HepG2 (cell line): Measurements from ENCODE around the gene RASSF4. TPM values are rescaled to one million over a fixed set of nuclear protein-coding genes. Genes with fewer than 3 reads are reported as not detected.

ENCODE experiments used
- ATM ChIP-seq: fragments of 450-650 bp; IDR thresholded peaks from 2 replicates; pipeline ENCODE4 v1.7.1; 2017; ENCODE audit warnings: mild to moderate bottlenecking, borderline replicate concordance
- CHD2 ChIP-seq: IDR thresholded peaks from 2 replicates; pipeline ENCODE4 v1.6.1; 2011; ENCODE audit warnings: low read depth, low read length, improper control_type of control experiment
- HDAC1 ChIP-seq: sonication (generic); formaldehyde crosslinking; IDR thresholded peaks from 2 replicates; pipeline ENCODE4 v1.5.1; 2020; ENCODE audit warnings: mild to moderate bottlenecking, missing genetic modification reagents
- HMG20B ChIP-seq: conservative IDR thresholded peaks from 2 replicates; pipeline ENCODE4 v1.6.1; 2016; ENCODE audit warnings: missing genetic modification reagents, missing compliant biosample characterization
- KAT7 ChIP-seq: IDR thresholded peaks from 2 replicates; pipeline ENCODE4 v1.6.1; 2018; ENCODE audit warnings: borderline replicate concordance, missing compliant biosample characterization
- KDM6A ChIP-seq: IDR thresholded peaks from 2 replicates; pipeline ENCODE4 v1.6.1; 2016; ENCODE audit warnings: low read depth
- RAD21 ChIP-seq: fragments of 450-650 bp; formaldehyde crosslinking; IDR thresholded peaks from 2 replicates; pipeline ENCODE4 v1.5.0; 2020; ENCODE audit warnings: mild to moderate bottlenecking
- REXO4 ChIP-seq: sonication (generic); formaldehyde crosslinking; IDR thresholded peaks from 2 replicates; pipeline ENCODE4 v1.8.0; 2022; ENCODE audit warnings: missing genetic modification reagents, mild to moderate bottlenecking, borderline replicate concordance
- SETDB1 ChIP-seq: sonication (generic); formaldehyde crosslinking; IDR thresholded peaks from 2 replicates; pipeline ENCODE4 v1.5.1; 2020; ENCODE audit warnings: missing genetic modification reagents, mild to moderate bottlenecking, borderline replicate concordance
- SOX5 ChIP-seq: IDR thresholded peaks from 2 replicates; pipeline ENCODE4 v1.6.1; 2016; ENCODE audit warnings: borderline replicate concordance
- TAF1 ChIP-seq: sonication (generic); formaldehyde crosslinking; IDR thresholded peaks from 2 replicates; pipeline ENCODE4 v1.4.0; 2020; ENCODE audit warnings: missing genetic modification reagents
- YEATS2 ChIP-seq: sonication (generic); formaldehyde crosslinking; IDR thresholded peaks from 2 replicates; pipeline ENCODE4 v1.4.0; 2020; ENCODE audit warnings: missing genetic modification reagents, borderline replicate concordance
- YEATS4 ChIP-seq: sonication (generic); formaldehyde crosslinking; IDR thresholded peaks from 2 replicates; pipeline ENCODE4 v1.4.0; 2020; ENCODE audit warnings: missing genetic modification reagents, borderline replicate concordance
- ZBTB3 ChIP-seq: sonication (generic); formaldehyde crosslinking; IDR thresholded peaks from 2 replicates; pipeline ENCODE4 v1.4.0; 2020; ENCODE audit warnings: low read depth, mild to moderate bottlenecking, moderate library complexity, missing genetic modification reagents, borderline replicate concordance
- ZFP62 ChIP-seq: sonication (generic); formaldehyde crosslinking; IDR thresholded peaks from 2 replicates; pipeline ENCODE4 v1.4.0; 2020; ENCODE audit warnings: missing genetic modification reagents
- ZFY ChIP-seq: sonication (generic); formaldehyde crosslinking; IDR thresholded peaks from 2 replicates; pipeline ENCODE4 v1.4.0; 2020; ENCODE audit warnings: missing genetic modification reagents
- ZNF432 ChIP-seq: sonication (generic); formaldehyde crosslinking; IDR thresholded peaks from 2 replicates; pipeline ENCODE4 v1.5.0; 2020; ENCODE audit warnings: missing genetic modification reagents, mild to moderate bottlenecking, borderline replicate concordance
- ZNF549 ChIP-seq: sonication (generic); formaldehyde crosslinking; IDR thresholded peaks from 2 replicates; pipeline ENCODE4 v1.5.0; 2020; ENCODE audit warnings: missing genetic modification reagents
- ZNF619 ChIP-seq: sonication (generic); formaldehyde crosslinking; IDR thresholded peaks from 2 replicates; pipeline ENCODE4 v1.4.0; 2020; ENCODE audit warnings: mild to moderate bottlenecking, missing genetic modification reagents
- ZNF766 ChIP-seq: sonication (generic); formaldehyde crosslinking; IDR thresholded peaks from 2 replicates; pipeline ENCODE4 v1.5.0; 2020; ENCODE audit warnings: missing genetic modification reagents, borderline replicate concordance
- polyA plus RNA-seq, 8 experiments: library from polyadenylated mRNA; depleted of rRNA in 3 of 8; stranded (reverse) in 7 of 8; unstranded in 1 of 8; fragments of >200 nt; fragmentation: Illumina TruSeq in 4 of 8; extraction: Trizol in 4 of 8; gene quantifications; 2 replicates each; pipeline versions ENCODE4 v1.2.1 to v1.2.3, GENCODE V29; 2011 to 2016; ENCODE audit warnings: low read depth in 4 of 8, missing spikeins in 1 of 8, mixed read lengths in 1 of 8; ENCODE audit not compliant: insufficient read depth in 1 of 8
- total RNA-seq, 5 experiments: library from RNA; depleted of rRNA; stranded (reverse); fragments of >200 nt; fragmentation: Illumina TruSeq; extraction: Trizol; gene quantifications; 2 replicates each; pipeline ENCODE4 v1.2.3, GENCODE V29; 2016; ENCODE audit warnings: low read depth in 1 of 5
- TF ChIP-seq, protein P1 (sequence below): sonication (generic); formaldehyde crosslinking; IDR thresholded peaks from 2 replicates; pipeline ENCODE4 v1.8.0; 2022; ENCODE audit warnings: mild to moderate bottlenecking, missing genetic modification reagents, borderline replicate concordance
- TF ChIP-seq, protein P2 (sequence below): sonication (generic); formaldehyde crosslinking; IDR thresholded peaks from one replicate; pipeline ENCODE4 v1.5.1; 2020; ENCODE audit warnings: mild to moderate bottlenecking, missing genetic modification reagents; ENCODE audit errors: not compliant biosample characterization

The RASSF4 gene
- total and polyA plus RNA-seq, 2 of the 13 experiments (the other 11 are each of a cell fraction or from before 2014, with no cell fraction given) = 34.0 to 51.7 TPM

DNA sequence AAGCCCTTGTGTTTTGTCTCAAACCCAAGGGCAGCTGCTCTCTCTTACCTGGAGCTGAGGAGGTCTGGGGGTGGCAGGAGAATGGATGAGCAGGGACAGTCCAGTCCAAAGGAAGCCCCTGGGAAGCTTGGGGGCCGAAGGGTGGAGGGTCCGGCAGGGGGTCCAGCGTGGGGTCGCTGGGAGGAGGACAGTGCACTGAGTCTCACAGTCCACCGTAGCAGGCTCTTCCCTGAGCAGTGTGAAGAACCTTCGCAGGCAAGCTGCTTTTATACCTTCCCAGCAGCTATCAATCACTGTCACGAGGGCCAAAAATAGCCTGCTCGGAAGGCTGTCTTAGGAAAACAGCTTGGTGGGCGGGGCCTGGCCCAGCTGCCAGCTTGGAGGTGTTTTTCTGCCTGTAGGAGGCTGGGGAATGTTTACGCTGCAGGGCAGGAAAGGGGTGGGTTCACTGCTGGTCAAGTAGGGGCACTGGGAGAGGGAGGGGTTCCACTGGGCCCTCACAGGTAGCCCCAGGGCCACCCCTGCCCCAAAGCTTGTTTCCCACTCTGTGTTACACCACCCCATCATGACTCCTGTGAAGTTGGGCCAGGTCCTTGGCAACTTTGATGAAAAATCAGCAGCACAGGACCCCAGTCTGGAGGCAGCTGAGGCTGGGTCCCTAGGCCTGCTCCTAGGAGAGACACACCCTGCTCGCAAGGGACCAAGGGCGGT lies 19.1 kb downstream of the RASSF4 start, which contains the start of gene DEPP1 (continued):
- peak; percentile 70; the same call in 1 of the 2 replicates for TF ChIP-seq ZNF766 (CRISPR knock-in tag)
- TF ChIP-seq ZNF549 = no peak
- TF ChIP-seq SOX5 (CRISPR knock-in tag) = peak; percentile 90; the same call in 1 of the 2 replicates
- TF ChIP-seq ZNF432 (CRISPR knock-in tag) = no peak
- TF ChIP-seq REXO4 (CRISPR knock-in tag) = no peak
- no peak for TF ChIP-seq SETDB1 (CRISPR knock-in tag)
- TF ChIP-seq ZFP62 = 0 out of 2 replicates have a peak, but pooled peaks have one; percentile 46
- TF ChIP-seq HMG20B (CRISPR knock-in tag) = peak; percentile 80; the same call in 1 of the 2 replicates
- no peak for TF ChIP-seq CHD2
- TF ChIP-seq ZNF619 (CRISPR knock-in tag) = peak; percentile 93
- no peak for TF ChIP-seq ATM
- TF ChIP-seq KAT7 (CRISPR knock-in tag) = peak; percentile 41; the same call in 1 of the 2 replicates
- peak; percentile 56 for TF ChIP-seq RAD21 (CRISPR knock-in tag)
- TF ChIP-seq KDM6A (CRISPR knock-in tag) = peak; percentile 40; the same call in 1 of the 2 replicates
- TF ChIP-seq, protein P1, sequence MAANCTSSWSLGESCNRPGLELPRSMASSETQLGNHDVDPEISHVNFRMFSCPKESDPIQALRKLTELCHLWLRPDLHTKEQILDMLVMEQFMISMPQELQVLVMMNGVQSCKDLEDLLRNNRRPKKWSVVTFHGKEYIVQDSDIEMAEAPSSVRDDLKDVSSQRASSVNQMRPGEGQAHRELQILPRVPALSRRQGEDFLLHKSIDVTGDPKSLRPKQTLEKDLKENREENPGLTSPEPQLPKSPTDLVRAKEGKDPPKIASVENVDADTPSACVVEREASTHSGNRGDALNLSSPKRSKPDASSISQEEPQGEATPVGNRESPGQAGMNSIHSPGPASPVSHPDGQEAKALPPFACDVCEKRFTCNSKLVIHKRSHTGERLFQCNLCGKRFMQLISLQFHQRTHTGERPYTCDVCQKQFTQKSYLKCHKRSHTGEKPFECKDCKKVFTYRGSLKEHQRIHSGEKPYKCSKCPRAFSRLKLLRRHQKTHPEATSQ (CRISPR knock-in tag) = no peak
- peak; percentile 83; the same call in 1 of the 2 replicates for TF ChIP-seq ZBTB3 (CRISPR knock-in tag)
- peak; percentile 16; the same call in 1 of the 2 replicates for TF ChIP-seq HDAC1 (CRISPR knock-in tag)
- TF ChIP-seq, protein P2, sequence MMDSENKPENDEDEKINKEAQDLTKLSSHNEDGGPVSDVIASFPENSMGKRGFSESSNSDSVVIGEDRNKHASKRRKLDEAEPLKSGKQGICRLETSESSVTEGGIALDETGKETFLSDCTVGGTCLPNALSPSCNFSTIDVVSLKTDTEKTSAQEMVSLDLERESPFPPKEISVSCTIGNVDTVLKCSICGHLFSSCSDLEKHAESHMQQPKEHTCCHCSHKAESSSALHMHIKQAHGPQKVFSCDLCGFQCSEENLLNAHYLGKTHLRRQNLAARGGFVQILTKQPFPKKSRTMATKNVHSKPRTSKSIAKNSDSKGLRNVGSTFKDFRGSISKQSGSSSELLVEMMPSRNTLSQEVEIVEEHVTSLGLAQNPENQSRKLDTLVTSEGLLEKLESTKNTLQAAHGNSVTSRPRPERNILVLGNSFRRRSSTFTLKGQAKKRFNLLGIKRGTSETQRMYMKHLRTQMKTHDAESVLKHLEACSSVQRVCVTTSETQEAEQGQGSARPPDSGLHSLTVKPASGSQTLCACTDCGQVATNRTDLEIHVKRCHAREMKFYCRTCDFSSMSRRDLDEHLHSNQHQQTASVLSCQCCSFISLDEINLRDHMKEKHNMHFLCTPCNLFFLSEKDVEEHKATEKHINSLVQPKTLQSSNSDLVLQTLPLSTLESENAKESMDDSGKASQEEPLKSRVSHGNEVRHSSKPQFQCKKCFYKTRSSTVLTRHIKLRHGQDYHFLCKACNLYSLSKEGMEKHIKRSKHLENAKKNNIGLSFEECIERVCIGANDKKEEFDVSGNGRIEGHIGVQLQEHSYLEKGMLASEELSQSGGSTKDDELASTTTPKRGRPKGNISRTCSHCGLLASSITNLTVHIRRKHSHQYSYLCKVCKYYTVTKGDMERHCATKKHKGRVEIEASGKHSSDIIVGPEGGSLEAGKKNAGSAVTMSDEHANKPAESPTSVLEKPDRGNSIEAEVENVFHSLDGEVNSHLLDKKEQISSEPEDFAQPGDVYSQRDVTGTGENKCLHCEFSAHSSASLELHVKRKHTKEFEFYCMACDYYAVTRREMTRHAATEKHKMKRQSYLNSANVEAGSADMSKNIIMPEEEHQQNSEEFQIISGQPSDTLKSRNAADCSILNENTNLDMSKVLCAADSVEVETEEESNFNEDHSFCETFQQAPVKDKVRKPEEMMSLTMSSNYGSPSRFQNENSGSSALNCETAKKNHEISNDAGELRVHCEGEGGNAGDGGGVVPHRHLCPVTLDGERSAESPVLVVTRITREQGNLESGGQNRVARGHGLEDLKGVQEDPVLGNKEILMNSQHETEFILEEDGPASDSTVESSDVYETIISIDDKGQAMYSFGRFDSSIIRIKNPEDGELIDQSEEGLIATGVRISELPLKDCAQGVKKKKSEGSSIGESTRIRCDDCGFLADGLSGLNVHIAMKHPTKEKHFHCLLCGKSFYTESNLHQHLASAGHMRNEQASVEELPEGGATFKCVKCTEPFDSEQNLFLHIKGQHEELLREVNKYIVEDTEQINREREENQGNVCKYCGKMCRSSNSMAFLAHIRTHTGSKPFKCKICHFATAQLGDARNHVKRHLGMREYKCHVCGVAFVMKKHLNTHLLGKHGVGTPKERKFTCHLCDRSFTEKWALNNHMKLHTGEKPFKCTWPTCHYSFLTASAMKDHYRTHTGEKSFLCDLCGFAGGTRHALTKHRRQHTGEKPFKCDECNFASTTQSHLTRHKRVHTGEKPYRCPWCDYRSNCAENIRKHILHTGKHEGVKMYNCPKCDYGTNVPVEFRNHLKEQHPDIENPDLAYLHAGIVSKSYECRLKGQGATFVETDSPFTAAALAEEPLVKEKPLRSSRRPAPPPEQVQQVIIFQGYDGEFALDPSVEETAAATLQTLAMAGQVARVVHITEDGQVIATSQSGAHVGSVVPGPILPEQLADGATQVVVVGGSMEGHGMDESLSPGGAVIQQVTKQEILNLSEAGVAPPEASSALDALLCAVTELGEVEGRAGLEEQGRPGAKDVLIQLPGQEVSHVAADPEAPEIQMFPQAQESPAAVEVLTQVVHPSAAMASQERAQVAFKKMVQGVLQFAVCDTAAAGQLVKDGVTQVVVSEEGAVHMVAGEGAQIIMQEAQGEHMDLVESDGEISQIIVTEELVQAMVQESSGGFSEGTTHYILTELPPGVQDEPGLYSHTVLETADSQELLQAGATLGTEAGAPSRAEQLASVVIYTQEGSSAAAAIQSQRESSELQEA (CRISPR knock-in tag) = peak; percentile 40
- TF ChIP-seq YEATS2 (CRISPR knock-in tag) = peak; percentile 80; the same call in 1 of the 2 replicates
- TF ChIP-seq TAF1 = peak; percentile 96
- no peak; the same call in 1 of the 2 replicates for TF ChIP-seq ZFY (CRISPR knock-in tag)
- no peak for TF ChIP-seq YEATS4 (CRISPR knock-in tag)
